Measurements from ENCODE around the gene CACNA1A.
"Not testable (repeated sequence)": the region's sequence is repeated elsewhere in the genome, so short reads cannot be mapped to it uniquely, and the experiment has no call there.

Gene CACNA1A

GRCh38 chr19:13181747-13182388 is 324.4 kb downstream of the CACNA1A start (continued):
- TF ChIP-seq ZNF48 (tag by site-specific recombination; IDR thresholded peaks at IDR 0.05), result no peak
- no peak for TF ChIP-seq SCRT1 (tag by site-specific recombination; IDR thresholded peaks at IDR 0.05; ENCODE audit: borderline replicate concordance)
- TF ChIP-seq ZNF426 (tag by site-specific recombination; IDR thresholded peaks at IDR 0.05), result no peak
- no peak for TF ChIP-seq SP7 (tag by site-specific recombination; IDR thresholded peaks at IDR 0.05)
- no peak for TF ChIP-seq KLF7 (tag by site-specific recombination; IDR thresholded peaks at IDR 0.05; ENCODE audit: borderline replicate concordance)
- TF ChIP-seq, protein P1, sequence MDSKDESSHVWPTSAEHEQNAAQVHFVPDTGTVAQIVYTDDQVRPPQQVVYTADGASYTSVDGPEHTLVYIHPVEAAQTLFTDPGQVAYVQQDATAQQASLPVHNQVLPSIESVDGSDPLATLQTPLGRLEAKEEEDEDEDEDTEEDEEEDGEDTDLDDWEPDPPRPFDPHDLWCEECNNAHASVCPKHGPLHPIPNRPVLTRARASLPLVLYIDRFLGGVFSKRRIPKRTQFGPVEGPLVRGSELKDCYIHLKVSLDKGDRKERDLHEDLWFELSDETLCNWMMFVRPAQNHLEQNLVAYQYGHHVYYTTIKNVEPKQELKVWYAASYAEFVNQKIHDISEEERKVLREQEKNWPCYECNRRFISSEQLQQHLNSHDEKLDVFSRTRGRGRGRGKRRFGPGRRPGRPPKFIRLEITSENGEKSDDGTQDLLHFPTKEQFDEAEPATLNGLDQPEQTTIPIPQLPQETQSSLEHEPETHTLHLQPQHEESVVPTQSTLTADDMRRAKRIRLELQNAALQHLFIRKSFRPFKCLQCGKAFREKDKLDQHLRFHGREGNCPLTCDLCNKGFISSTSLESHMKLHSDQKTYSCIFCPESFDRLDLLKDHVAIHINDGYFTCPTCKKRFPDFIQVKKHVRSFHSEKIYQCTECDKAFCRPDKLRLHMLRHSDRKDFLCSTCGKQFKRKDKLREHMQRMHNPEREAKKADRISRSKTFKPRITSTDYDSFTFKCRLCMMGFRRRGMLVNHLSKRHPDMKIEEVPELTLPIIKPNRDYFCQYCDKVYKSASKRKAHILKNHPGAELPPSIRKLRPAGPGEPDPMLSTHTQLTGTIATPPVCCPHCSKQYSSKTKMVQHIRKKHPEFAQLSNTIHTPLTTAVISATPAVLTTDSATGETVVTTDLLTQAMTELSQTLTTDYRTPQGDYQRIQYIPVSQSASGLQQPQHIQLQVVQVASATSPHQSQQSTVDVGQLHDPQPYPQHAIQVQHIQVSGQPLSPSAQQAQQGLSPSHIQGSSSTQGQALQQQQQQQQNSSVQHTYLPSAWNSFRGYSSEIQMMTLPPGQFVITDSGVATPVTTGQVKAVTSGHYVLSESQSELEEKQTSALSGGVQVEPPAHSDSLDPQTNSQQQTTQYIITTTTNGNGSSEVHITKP (tag by site-specific recombination; IDR thresholded peaks at IDR 0.05), result peak; percentile 31; the same call in 1 of the 2 replicates
- TF ChIP-seq ZBTB48 (tag by site-specific recombination; IDR thresholded peaks at IDR 0.05), result no peak
- TF ChIP-seq ZFP41 (tag by site-specific recombination; IDR thresholded peaks at IDR 0.05; ENCODE audit: borderline replicate concordance), result no peak
- no peak for TF ChIP-seq ZNF768 (tag by site-specific recombination; IDR thresholded peaks at IDR 0.05)
- TF ChIP-seq ZIC2 (tag by site-specific recombination; IDR thresholded peaks at IDR 0.05), result no peak
- TF ChIP-seq ZNF473 (tag by site-specific recombination; IDR thresholded peaks at IDR 0.05), result no peak
- peak; percentile 99 for TF ChIP-seq EGR2 (tag by site-specific recombination; IDR thresholded peaks at IDR 0.05; ENCODE audit: low read depth)
- TF ChIP-seq, protein P2, sequence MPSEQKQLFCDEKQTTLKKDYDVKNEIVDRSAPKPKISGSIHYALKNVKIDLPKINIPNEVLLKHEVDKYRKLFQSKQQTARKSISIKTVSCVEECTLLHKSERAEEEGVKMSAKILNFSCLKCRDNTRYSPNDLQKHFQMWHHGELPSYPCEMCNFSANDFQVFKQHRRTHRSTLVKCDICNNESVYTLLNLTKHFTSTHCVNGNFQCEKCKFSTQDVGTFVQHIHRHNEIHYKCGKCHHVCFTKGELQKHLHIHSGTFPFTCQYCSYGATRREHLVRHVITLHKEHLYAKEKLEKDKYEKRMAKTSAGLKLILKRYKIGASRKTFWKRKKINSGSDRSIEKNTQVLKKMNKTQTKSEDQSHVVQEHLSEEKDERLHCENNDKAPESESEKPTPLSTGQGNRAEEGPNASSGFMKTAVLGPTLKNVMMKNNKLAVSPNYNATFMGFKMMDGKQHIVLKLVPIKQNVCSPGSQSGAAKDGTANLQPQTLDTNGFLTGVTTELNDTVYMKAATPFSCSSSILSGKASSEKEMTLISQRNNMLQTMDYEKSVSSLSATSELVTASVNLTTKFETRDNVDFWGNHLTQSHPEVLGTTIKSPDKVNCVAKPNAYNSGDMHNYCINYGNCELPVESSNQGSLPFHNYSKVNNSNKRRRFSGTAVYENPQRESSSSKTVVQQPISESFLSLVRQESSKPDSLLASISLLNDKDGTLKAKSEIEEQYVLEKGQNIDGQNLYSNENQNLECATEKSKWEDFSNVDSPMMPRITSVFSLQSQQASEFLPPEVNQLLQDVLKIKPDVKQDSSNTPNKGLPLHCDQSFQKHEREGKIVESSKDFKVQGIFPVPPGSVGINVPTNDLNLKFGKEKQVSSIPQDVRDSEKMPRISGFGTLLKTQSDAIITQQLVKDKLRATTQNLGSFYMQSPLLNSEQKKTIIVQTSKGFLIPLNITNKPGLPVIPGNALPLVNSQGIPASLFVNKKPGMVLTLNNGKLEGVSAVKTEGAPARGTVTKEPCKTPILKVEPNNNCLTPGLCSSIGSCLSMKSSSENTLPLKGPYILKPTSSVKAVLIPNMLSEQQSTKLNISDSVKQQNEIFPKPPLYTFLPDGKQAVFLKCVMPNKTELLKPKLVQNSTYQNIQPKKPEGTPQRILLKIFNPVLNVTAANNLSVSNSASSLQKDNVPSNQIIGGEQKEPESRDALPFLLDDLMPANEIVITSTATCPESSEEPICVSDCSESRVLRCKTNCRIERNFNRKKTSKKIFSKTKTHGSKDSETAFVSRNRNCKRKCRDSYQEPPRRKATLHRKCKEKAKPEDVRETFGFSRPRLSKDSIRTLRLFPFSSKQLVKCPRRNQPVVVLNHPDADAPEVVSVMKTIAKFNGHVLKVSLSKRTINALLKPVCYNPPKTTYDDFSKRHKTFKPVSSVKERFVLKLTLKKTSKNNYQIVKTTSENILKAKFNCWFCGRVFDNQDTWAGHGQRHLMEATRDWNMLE (tag by site-specific recombination; conservative IDR thresholded peaks at IDR 0.05; ENCODE audit: low read depth), result no peak
- TF ChIP-seq ZNF239 (tag by site-specific recombination; IDR thresholded peaks at IDR 0.05), result no peak

DNA sequence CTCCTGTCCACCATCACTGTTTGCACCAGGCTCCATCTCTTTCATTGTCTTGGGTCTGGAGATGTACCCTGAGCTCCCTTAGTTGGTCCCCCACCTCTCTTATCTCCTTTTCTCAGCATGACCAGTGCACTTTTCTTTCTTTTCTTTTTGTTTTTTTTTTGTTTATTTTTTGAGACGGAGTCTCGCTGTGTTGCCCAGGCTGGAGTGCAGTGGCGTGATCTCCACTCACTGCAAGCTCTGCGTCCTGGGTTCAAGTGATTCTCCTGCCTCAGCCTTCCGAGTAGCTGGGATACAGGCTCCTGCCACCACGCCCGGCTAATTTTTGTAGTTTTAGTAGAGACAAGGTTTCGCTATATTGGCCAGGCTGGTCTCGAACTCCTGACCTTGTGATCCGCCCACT is 328.0 kb downstream of the CACNA1A start:
- H3K36me3 ChIP-seq (ENCODE audit: control insufficient read depth in 2 of 2, insufficient read depth in 1 of 2, low read length in 2 of 2); CTCF ChIA-PET; H3K9me3 ChIP-seq (ENCODE audit: control insufficient read depth, insufficient read depth, low read depth, low read length); H3K27ac ChIP-seq (ENCODE audit: extremely low read depth, low read depth, low read length); H3K4me1 ChIP-seq (ENCODE audit: control insufficient read depth, insufficient read depth, low read length); H3K4me3 ChIP-seq (ENCODE audit: low read depth, low read length): not testable (repeated sequence)
- POLR2A ChIA-PET, result interaction anchor here (1.5 kb wide), 1 partner anchor 24 kb away, joined by 5 read pairs; no protein-coding TSS in a partner anchor

GRCh38 chr19:13177584-13177983 is 328.7 kb downstream of the CACNA1A start:
- not testable (repeated sequence) for H3K4me3 ChIP-seq (ENCODE audit: low read depth, low read length); H3K9me3 ChIP-seq (ENCODE audit: control insufficient read depth, insufficient read depth, low read depth, low read length); H3K4me1 ChIP-seq (ENCODE audit: control insufficient read depth, insufficient read depth, low read length); H3K27ac ChIP-seq (ENCODE audit: extremely low read depth, low read depth, low read length); H3K36me3 ChIP-seq (ENCODE audit: control insufficient read depth in 2 of 2, insufficient read depth in 1 of 2, low read length in 2 of 2)
- ChIA-PET POLR2A (interaction anchor here (1.5 kb wide), 1 partner anchor 23 kb away, joined by 5 read pairs; no protein-coding TSS in a partner anchor), CTCF (interaction anchor here (0.6 kb wide), 1 partner anchor 23 kb away, joined by 4 read pairs; no protein-coding TSS in a partner anchor)
- TF ChIP-seq ZFP3 (tag by site-specific recombination; IDR thresholded peaks at IDR 0.05; ENCODE audit: low read depth) (0 out of 2 replicates have a peak, but pooled peaks have one; percentile 40), ZNF654 (tag by site-specific recombination; IDR thresholded peaks at IDR 0.05; ENCODE audit: low read depth) (peak; percentile 51), ZNF514 (tag by site-specific recombination; IDR thresholded peaks at IDR 0.05) (0 out of 2 replicates have a peak, but pooled peaks have one; percentile 38), ZNF19 (tag by site-specific recombination; IDR thresholded peaks at IDR 0.05; ENCODE audit: low read depth) (0 out of 2 replicates have a peak, but pooled peaks have one; percentile 59)
- TF ChIP-seq, protein P3, sequence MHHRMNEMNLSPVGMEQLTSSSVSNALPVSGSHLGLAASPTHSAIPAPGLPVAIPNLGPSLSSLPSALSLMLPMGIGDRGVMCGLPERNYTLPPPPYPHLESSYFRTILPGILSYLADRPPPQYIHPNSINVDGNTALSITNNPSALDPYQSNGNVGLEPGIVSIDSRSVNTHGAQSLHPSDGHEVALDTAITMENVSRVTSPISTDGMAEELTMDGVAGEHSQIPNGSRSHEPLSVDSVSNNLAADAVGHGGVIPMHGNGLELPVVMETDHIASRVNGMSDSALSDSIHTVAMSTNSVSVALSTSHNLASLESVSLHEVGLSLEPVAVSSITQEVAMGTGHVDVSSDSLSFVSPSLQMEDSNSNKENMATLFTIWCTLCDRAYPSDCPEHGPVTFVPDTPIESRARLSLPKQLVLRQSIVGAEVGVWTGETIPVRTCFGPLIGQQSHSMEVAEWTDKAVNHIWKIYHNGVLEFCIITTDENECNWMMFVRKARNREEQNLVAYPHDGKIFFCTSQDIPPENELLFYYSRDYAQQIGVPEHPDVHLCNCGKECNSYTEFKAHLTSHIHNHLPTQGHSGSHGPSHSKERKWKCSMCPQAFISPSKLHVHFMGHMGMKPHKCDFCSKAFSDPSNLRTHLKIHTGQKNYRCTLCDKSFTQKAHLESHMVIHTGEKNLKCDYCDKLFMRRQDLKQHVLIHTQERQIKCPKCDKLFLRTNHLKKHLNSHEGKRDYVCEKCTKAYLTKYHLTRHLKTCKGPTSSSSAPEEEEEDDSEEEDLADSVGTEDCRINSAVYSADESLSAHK (tag by site-specific recombination; IDR thresholded peaks at IDR 0.05), result peak; percentile 15; the same call in 1 of the 2 replicates
- TF ChIP-seq, protein P4, sequence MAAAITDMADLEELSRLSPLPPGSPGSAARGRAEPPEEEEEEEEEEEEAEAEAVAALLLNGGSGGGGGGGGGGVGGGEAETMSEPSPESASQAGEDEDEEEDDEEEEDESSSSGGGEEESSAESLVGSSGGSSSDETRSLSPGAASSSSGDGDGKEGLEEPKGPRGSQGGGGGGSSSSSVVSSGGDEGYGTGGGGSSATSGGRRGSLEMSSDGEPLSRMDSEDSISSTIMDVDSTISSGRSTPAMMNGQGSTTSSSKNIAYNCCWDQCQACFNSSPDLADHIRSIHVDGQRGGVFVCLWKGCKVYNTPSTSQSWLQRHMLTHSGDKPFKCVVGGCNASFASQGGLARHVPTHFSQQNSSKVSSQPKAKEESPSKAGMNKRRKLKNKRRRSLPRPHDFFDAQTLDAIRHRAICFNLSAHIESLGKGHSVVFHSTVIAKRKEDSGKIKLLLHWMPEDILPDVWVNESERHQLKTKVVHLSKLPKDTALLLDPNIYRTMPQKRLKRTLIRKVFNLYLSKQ (tag by site-specific recombination; IDR thresholded peaks at IDR 0.05; ENCODE audit: borderline replicate concordance), result peak; percentile 76; the same call in 1 of the 2 replicates

Data from HEK293 (cell line).